ENCODE results near the gene TET1. TPM values are rescaled to one million over a fixed set of nuclear protein-coding genes. Genes with fewer than 3 reads are reported as not detected.
"Not testable (repeated sequence)": the region's sequence is repeated elsewhere in the genome, so short reads cannot be mapped to it uniquely, and the experiment has no call there.

The TET1 gene
- total RNA-seq, 1 donor from 2014 or later = 3.1 TPM

GRCh38 chr10:68735119-68735518, 175.0 kb downstream of the TET1 start:
- intact Hi-C loops (cut with DNase I) = no loop called here

GRCh38 chr10:68735739-68736138, 175.6 kb downstream of the TET1 start:
- ATAC-seq; intact Hi-C loops (cut with DNase I); DNase-seq (ENCODE audit: missing footprints): not testable (repeated sequence)

More at GRCh38 chr10:68735119-68735518, 175.0 kb downstream of the TET1 start:
- ATAC-seq (no peak), DNase-seq (ENCODE audit: missing footprints) (no peak)

- DNase-seq (ENCODE audit: missing footprints); ATAC-seq; intact Hi-C loops (cut with DNase I): not testable (repeated sequence)
Observed at GRCh38 chr10:68740676-68741075, 180.5 kb downstream of the TET1 start.

GRCh38 chr10:68742397-68742796, 182.3 kb downstream of the TET1 start:
- ATAC-seq = no peak
- intact Hi-C loops (cut with DNase I) = no loop called here
- DNase-seq (ENCODE audit: missing footprints) = no peak

Other genes with a start within 250 kb of the TET1 start
- gene HNRNPH3, start 228.3 kb upstream of the TET1 start, total RNA-seq = 123 TPM
- gene PBLD, start 227.4 kb upstream of the TET1 start, total RNA-seq = 2.9 TPM
- gene RUFY2, start 153.1 kb upstream of the TET1 start, total RNA-seq = 6.7 TPM
- gene DNA2, start 88.4 kb upstream of the TET1 start, total RNA-seq = 1.5 TPM
- gene SLC25A16, start 32.8 kb upstream of the TET1 start, total RNA-seq = 14.8 TPM
- 32.0 TPM for gene CCAR1, start 160.9 kb downstream of the TET1 start, total RNA-seq

Data from Right ventricle myocardium inferior (tissue), 1 donor.